A673 (cell line): ENCODE results near the gene PCDHAC2.

ENCODE experiments used
- EZH2 ChIP-seq: fragments of 200-600 bp; sonication (generic); IDR thresholded peaks from 2 replicates; pipeline ENCODE4 v1.6.1; 2017; ENCODE audit warnings: borderline replicate concordance, low read depth, mild to moderate bottlenecking, mixed read lengths, antibody characterized with exemption, low read length; ENCODE audit not compliant: poor library complexity, severe bottlenecking
- TF ChIP-seq, protein P1 (sequence below): fragments of 300-800, 200-600 bp; sonication (generic); conservative IDR thresholded peaks from 2 replicates; pipeline ENCODE4 v1.5.1; 2017; ENCODE audit warnings: low read depth, mild to moderate bottlenecking, antibody characterized with exemption, low read length, moderate library complexity, mixed read lengths

DNA sequence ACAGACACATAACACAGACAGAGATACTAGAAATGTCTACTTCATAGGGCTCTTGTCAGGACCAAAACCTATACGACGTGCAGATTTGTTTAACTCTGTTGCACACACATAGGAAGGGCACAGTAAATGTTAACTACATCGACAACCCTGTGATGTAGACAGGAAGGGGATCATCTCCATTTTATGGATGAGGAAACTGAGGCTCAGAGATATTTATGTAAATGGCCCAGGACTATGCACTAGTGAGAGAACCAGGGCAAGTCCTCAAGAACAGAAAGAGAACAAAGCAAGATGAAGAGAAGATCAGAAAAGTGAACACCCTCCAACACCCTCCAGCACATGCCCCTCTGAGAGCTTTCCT is 36.3 kb downstream of the PCDHAC2 start:
- TF ChIP-seq, protein P1, sequence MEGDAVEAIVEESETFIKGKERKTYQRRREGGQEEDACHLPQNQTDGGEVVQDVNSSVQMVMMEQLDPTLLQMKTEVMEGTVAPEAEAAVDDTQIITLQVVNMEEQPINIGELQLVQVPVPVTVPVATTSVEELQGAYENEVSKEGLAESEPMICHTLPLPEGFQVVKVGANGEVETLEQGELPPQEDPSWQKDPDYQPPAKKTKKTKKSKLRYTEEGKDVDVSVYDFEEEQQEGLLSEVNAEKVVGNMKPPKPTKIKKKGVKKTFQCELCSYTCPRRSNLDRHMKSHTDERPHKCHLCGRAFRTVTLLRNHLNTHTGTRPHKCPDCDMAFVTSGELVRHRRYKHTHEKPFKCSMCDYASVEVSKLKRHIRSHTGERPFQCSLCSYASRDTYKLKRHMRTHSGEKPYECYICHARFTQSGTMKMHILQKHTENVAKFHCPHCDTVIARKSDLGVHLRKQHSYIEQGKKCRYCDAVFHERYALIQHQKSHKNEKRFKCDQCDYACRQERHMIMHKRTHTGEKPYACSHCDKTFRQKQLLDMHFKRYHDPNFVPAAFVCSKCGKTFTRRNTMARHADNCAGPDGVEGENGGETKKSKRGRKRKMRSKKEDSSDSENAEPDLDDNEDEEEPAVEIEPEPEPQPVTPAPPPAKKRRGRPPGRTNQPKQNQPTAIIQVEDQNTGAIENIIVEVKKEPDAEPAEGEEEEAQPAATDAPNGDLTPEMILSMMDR: no peak
- no peak for TF ChIP-seq EZH2
